CD4-positive, alpha-beta T cell treated with Interleukin-15 for 4 hours (primary cell): ENCODE results near the gene KDM3B.

Experiments
- DNase-seq: peaks from one replicate; pipeline ENCODE4 v3.0.0-alpha.2; 2020; ENCODE audit warnings: low spot score

Gene KDM3B

DNA sequence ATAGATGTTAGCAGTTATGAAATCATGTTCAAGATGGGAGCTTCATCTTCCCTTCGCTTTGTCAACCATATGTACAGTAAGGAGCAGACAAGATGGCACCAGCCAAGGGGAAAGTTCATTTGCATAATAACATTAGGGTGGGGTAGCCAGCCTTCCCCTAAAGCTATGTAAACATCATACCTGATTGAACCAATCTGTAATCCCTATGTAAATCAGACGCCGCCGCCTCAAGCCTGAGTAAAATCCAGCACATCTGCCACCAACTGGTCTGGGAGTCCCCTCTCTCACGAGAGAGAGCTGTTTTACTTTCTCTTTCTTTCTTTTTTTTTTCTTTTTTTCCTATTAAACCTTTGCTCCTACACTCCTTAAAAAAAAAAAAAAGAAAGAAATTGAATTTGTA is 55.5 kb downstream of the KDM3B start:
- DNase-seq, result no peak

DNA sequence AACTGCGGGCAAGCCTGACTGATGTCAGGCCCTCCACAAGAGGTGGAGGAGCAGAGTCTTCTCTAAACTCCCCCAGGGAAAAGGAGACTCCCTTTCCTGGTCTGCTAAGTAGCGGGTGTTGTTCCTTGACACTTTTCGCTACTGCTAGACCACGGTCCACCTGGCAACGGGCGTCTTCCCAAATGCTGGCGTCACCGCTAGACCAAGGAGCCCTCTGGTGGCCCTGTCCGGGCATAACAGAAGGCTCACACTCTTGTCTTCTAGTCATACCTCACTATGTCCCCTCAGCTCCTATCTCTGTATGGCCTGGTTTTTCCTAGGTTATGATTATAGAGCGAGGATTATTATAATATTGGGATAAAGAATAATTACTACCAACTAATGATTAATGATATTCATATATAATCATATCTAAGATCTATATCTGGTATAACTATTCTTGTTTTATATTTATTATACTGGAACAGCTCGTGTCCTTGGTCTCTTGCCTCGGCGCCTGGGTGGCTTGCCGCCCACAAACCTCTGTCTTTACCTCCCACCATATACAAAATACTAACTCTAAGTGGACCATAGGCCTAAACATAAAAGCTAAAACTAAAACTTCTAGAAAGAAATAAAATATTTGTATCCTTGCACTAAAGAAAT is 58.6 kb downstream of the KDM3B start:
- DNase-seq, result peak; percentile 12

DNA sequence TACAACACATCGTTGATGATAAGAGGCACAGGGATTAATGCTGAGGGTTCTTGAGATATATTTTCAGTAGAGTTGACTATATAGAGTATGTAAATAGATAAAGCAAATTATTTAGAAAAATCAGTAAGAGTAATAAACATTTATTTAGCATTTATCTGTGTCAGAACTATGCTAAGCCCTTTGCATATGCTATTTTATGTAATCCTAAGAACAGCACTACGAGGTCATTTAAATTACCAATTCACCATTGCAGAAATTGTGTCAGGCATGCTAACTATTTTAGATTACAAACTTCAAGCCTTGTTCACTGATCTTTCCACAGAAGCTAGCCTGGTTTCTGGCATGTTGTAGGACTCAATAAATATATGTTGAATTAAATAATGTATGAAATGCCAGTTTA is 66.0 kb downstream of the KDM3B start:
- no peak for DNase-seq

DNA sequence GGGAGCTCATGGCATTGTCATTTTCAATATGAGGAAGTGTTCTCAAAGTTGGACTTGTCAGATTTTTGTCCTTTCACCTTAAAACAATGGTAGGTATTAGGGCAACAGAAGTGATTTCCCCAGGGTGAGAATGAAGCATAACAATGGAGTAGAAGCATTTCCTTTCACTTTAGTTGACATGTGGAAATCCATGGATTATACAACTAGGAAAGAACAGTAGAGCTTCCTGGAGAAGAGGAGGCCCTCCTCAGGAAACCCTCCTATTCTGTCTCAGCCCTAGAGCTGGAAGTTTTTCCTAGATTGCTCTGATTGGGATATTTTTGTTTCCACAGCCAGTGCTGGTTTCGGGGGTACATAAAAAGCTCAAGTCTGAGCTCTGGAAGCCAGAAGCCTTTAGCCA is 72.6 kb downstream of the KDM3B start:
- DNase-seq, result no peak

DNA sequence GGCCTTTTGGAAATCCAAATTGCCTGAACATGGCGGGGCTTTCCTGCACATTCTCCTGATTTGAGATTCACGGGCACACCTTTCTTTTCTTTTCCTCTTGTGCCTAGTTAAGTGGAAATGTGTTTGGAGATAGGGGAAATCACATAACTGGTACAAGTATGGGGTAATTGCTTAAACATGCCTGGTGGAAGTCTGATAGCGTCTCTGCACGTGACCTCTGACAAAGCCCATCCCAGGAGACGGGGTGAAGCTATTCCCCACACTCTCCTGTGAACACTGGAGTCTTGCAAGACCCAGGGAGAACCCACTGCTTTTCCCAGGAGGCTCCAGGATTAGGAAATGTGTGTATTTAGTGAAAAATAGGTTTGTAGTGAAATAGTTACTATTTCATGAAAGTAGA is 83.5 kb downstream of the KDM3B start:
- no peak for DNase-seq

DNA sequence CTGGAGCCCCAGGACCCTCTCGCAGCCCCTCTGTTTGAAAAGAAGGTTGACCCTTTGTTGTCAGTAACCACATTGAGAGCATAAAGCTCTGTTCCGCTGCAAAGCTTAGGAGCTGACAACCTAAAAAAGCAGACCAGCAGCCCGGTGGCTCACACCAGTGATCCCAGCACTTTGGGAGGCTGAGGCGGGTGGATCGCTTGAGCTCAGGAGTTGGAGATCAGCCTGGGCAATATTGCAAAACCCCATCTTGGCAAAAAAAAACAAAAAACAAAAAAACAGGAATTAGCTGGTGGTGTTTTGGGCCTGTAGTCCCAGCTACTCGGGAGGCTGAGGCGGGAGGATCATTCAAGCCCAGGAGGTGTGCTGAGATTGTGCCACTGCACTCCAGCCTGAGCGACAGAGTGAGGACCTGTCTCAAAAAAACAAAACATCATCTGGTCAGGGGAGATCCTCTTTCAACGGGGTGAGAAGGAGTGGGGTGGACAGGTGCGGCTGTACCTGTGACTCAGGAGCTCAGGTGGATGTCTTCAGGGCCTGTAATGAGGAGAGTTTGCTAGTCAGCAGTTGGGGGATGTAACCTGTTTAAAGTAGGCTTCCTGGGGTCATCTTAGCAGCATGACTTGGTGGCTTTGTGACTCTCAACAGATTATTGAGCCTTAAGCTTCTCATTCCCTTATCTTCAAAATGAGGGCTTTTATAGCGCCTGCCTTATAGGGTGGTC is 85.7 kb downstream of the KDM3B start:
- DNase-seq, result no peak

DNA sequence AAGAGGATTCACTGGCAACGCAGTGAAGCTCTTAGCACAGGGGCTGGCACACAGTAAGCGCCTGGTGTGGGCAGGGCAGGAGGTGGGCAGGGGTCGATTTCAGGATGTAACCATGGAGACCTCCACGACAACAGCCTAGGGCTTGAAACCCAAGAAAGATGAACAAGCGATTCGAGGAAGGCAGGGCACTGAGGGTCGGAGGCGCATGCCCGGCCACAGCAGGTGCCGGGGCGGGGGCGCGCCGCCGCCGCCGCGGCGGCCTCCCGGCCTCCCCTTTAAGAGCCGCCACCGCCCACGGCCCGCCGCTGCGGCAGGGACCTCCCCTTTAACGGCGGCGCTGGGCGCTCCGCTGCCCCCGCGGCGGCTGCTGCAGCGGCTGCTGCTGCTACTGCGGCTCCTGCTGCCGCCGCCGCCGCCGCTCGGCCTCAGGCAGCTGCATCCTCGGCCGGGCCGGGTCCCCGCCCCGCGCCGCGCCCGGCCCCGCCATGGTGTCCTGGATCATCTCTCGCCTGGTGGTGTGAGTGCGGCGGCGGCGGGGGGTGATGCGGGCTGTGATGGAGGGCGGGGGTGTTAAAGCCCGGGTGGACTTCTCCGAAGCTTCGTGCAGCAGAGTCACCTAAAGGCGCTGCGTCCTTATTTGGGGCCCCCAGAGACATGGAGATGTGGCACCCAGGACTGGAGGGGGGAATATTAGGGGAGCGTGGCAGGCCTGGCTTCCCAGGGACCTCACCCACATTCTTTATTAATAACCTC is 86.4 kb downstream of the KDM3B start, which contains the start of gene REEP2:
Gene REEP2 (plus strand): TSS at position 334 of the 753 bp plus-strand sequence. CDS start 152 bp downstream, at position 486.
- DNase-seq, result peak; percentile 33

DNA sequence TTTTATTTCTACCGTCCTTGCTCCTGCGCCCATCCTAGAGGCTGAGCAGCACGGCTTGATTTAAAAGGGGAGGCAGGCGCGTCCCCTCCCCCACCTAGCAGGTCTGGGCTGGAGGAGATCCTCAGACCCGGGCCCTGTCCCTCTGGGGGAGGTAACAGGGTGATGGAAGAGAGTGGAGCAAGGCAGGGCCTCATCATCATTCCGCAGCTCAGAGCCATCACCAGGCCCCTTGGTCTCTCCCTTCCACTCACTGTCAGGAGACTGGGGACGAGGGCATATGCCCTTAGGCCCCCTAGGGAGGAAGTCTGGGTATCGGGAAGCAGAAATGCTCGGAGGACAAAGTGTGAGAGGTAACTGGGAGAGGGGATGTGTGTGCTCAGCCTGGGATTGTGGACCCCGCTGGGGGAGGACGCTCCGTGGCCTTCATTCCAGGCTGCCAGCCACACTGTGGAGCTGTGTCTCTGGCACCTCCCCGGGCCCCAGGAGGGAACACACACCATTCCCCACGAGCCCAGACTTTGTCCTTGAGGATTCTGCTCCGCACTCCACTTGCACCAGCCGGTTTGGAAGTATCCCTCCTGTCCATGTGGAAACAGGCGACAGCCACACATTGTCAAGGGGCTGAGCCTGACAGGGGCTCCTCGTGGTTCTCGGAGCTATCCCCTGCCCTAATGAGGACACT is 87.1 kb downstream of the KDM3B start:
- no peak for DNase-seq

DNA sequence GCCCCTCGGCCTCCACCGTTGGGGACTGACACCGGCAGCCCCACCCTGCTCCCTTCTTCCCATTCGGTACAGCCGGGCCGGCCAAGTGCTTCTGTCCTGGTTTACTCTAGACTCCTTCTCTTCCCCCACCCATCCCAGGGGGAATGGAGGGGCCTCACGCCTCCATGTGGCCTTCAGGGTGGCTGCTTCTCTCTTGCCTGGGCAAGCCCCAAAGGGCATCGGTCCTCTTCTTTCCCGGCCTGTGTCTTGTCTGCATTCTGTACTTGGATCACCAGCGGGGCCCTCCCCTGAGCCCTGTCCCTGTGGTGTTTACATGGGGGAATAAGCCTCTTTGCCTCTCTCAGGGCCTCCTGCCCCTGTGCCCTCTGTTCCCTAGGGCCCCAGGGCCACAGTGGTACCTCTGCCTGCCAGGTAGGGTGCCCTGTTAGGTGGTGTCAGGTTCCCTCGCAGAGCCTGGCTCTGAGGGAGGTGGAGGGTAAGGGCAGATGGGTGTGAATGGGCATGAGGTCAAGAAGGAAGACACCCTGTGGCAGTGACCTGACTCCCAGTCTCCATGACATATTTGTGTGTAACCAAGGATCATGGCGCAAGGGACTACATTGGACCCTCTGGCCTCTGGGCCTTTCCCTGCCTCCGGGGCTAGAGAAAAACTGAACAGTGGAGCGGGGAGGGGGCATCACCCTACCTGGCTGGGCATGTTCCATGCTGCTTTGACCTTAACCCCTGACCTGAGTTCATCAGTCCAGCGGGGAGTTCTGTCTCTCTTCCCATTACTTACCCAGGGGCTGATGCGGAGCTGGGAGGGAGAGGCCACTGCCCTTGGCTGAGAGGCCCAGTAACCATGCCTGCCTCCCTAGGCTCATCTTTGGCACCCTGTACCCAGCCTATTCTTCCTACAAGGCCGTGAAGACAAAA is 87.9 kb downstream of the KDM3B start:
- no peak for DNase-seq

DNA sequence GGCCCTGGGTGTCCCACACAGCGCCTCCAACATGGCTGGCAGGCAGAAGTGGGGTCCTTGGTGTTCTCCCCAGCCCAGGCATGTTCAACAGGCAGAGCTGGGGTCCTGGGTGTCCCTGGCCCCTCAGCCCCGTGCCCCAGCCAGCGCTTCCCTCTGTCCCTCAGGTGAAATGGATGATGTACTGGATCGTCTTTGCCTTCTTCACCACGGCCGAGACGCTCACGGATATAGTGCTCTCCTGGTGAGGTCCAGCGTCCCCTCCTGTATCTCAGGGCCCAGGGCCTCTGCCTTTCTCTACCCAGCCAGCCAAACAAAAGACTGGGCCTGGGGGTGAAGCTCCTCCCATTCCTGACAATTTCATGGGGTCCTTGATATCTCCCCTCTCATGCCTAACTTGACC is 88.7 kb downstream of the KDM3B start:
- no peak for DNase-seq

DNA sequence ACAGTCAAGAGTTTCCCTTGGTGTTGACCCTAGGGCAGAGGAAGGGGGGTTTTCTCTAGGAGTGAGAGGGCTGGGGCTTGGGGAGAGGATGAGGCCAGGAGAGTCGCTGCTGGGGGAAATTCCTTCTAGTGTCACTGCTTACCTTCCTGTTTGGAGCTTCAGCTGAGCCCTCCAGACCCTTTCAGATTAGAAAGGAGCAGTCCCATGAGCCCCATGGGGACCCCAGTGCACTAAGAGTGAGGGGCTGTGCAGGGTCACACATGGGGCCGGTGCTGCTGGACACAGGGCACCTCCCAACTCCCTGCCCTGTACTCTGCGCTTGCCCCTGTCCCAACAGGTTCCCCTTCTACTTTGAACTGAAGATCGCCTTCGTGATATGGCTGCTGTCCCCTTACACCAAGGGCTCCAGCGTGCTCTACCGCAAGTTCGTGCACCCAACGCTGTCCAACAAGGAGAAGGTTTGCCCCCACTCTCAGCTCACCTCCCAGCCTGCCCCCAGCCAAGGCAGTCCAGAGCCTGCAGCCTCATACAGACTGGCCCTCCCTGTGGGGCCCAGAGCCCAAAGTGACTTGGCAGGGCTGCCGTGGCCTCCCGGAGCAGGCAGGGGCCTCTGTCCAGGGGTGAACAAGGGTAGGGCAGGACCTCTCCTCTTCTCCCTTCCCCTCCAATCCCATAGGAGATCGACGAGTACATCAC is 91.7 kb downstream of the KDM3B start:
- no peak for DNase-seq

DNA sequence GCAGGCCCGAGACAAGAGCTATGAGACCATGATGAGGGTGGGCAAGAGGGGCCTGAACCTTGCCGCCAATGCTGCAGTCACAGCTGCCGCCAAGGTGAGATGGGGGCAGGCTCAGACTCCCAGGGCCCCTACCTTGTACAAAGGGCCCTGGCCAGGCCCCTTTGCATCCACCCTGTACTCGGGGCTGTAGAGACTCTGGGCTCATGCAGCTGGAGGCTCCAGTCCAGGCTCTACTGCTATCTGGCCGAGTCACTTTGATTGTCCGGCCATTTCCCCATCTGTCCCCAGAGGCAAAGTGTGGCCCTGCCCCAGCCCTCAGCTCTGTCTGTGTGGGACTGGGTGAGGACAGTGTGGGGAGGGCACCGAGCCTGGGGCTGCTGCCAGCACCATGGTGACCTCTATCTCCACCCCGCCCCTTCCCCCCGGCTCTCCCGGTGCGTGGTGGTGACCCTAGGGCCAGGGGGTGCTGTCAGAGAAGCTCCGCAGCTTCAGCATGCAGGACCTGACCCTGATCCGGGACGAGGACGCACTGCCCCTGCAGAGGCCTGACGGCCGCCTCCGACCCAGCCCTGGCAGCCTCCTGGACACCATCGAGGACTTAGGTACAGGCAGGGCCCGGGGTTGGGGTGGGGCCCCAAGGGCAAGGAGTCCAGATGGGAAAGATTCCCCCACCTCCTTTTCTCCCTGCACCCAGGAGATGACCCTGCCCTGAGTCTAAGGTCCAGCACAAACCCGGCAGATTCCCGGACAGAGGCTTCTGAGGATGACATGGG is 92.5 kb downstream of the KDM3B start:
- DNase-seq, result no peak

DNA sequence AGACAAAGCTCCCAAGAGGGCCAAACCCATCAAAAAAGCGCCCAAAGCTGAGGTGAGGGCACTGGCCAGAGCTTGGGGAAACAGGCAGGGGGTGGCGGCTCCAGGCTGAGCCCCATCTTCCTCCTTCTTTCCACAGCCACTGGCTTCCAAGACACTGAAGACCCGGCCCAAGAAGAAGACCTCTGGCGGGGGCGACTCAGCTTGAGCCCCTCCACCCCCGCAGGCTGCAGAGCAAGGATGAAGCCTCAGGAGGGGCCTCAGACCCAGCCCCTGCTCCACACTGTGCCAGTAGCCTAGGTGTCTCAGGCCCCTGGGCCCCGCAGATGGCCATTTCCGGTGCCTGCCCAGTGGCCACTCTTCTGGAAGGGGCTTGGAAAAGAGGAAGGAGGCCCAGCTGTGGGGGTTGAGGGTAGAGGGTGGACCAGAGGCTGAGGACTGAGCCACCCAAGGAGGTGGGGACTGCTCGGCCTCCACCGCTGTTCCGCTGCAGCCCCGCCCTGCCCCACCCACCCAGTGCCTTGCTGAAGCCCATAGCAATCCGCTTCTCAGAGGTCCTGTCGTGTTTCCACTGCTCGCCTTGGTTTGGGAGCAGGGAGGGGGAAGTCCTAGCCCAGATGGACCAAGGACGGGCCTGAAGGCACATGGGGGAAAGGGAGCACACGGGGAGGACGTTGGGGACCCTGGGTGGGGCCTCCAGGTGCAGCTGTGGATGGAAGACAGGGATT is 93.2 kb downstream of the KDM3B start:
- no peak for DNase-seq

DNA sequence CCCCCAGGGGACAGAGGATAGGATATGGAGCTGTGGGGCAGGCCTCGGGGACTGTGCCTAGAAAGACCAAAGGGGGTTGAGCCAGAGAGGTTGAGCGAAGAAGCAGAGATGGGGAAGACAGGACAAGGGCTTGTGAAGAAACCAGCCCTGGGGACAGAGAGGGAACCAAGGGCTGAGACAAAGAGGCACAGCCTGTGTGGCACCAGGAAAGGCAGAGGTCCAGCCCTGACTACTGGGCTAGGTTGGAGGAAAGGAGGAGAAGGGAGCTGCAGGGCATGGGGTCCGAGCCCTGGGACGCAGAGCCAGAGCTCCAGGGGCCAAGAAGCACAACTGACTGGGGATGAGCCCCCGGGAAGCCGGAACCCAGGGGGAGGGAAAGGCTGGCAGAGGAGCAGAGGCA is 95.6 kb downstream of the KDM3B start:
- DNase-seq, result no peak

DNA sequence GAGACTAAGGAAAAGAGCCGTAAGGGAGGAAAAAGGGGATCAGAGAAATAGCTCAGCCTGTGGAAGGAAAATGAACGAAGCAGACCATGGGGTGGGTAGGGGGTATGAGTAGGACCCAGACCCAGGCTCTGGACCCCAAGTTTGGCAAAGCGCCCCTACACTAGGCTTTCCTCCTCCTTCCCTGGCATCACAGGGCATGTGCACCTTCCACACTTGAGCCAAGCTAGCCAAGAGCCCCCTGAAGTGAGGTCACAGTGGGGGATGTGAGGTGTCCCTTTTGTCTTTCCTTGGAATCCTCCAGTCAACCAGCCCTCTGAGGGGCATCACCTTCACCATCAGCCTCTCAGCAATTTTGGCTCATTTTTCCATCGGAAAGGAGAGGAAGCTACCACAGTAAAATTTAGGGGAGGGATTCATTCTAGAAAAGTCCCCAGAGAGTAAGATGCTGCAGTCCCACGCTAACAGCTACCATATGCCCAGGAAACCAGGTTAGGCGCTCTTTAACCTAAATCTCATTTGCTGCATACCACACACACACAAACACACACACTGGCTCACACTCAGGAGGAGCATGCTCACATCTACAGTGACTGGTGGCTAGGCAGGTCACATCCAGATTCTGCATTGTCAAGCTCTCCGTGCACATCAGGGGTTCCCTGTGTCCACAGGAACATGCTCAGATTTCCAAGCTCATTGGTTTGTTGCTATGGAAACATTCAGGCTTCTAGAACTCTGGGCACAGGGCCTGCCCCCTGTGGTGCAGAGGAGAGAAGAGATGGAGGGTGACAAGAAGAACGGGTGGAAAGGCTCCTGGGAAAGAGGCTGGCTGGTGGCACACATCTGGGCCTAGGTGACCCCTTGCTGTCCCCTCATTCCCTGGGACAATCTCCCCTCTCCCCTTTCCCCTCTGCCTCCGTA is 96.3 kb downstream of the KDM3B start:
- no peak for DNase-seq

DNA sequence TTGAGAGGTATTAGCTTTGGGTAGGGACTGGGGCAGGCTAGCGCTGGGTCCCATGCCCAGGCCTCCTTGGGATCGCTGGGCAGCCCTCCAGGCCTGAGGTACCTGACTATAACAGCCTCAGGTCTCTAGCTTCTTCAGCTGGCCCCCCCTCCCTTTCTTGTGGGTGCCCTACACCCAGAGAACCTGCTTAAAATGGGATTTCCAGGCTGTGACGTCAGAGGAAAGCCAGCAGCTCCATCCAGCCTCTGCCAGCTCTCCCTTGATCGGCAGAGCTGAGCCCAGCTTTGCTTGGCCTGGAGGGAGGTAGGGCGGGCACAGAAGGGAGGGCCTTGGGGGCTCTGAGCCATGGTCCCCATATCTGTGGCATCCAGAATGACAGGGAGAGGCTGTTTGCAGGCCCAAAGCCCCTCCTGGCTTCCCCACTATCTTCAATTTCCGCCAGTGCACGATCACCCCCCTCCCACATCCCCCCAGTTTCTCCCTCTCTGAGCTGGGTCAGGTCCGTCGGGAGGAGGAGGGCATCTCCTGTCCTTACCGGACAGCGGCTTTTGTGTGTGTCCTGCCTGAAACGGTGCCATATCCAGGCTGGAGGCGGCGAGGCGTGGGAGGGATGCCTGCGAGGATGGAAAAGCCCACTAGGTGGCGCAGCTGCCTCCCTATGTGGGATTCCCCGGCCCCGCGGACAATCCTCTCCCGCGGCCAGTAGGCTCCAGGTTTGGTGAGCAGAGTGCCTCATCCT is 97.2 kb downstream of the KDM3B start:
- DNase-seq, result peak; percentile 72

DNA sequence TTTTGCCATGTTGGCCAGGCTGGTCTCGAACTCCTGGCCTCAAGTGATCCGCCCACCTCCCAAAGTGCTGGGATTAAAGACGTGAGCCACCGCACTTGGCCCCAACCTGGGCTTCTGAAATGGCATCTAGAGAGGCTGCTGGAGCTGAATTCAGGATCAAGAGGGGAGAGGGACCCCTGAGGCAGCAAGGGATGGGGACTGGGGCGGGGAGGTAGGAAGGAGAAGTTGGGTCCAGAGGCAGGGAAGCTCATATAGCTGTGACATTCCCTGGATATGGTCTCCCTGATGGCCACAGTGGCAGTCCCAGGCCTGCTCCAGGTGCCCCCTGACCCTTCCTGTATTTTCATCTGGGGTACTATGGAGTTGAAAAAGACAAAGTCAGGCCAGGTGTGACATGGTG is 98.5 kb downstream of the KDM3B start:
- no peak for DNase-seq

DNA sequence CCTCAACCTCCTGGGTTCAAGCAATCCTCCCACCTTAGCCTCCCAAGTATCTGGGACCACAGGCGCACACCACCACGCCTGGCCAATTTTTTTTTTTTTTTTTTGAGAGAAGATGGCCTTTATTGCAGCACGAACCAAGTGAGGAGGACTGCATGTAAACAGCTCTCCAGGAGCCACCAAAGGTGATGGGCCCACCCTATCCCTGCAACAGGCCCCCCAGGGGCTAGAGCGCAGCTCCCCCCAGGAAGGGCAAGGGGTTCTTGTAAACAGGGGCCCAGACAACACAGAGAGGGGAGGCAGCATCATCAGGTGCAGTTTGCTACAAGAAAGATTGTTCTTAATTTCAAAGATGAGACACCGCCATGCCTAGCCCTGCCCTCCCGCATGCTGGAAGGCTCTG is 100.2 kb downstream of the KDM3B start:
- no peak for DNase-seq
